GM12891 (cell line): ENCODE data around the gene CACNA2D2.
A peak's percentile ranks its signal among the peaks of the same experiment; 100 is the strongest.

Experiments
- DNase-seq: peaks from one replicate; pipeline ENCODE4 v3.0.0; 2011; ENCODE audit warnings: low spot score; ENCODE audit not compliant: insufficient read length
- FAIRE-seq: peaks from 2 replicates; lab custom pipeline; 2011; peaks lifted over from hg19 to GRCh38; lab: Jason Lieb, UNC
- PAX5 ChIP-seq: IDR thresholded peaks from 2 replicates; pipeline ENCODE4 v1.6.1; 2011; ENCODE audit warnings: low read length, moderate library complexity, mild to moderate bottlenecking; ENCODE audit not compliant: insufficient read depth, severe bottlenecking
- POLR2A ChIP-seq: IDR thresholded peaks from 2 replicates; pipeline ENCODE4 v1.6.1; 2011; ENCODE audit warnings: low read depth, low read length, control low read depth
- POLR2AphosphoS5 ChIP-seq: IDR thresholded peaks from 2 replicates; pipeline ENCODE4 v1.6.1; 2011; ENCODE audit warnings: low read depth, low read length, control low read depth
- POU2F2 ChIP-seq: IDR thresholded peaks from 2 replicates; pipeline ENCODE4 v1.6.1; 2011; ENCODE audit warnings: low read depth, mild to moderate bottlenecking, control low read depth, low read length, moderate library complexity
- SPI1 ChIP-seq: IDR thresholded peaks from 2 replicates; pipeline ENCODE4 v1.6.1; 2011; ENCODE audit warnings: low read depth, low read length, control low read depth
- TAF1 ChIP-seq: IDR thresholded peaks from 2 replicates; pipeline ENCODE4 v1.6.1; 2011; ENCODE audit warnings: low read depth, low read length, control low read depth

The CACNA2D2 gene

GRCh38 chr3:50336452-50337174 is 166.8 kb downstream of the CACNA2D2 start:
- FAIRE-seq, result peak; percentile 31
- DNase-seq, result no peak
- TF ChIP-seq POU2F2 (no peak), TAF1 (no peak), SPI1 (no peak), POLR2AphosphoS5 (no peak; the same call in 1 of the 2 replicates), POLR2A (no peak), PAX5 (no peak)

- DNase-seq (no peak), FAIRE-seq (no peak)
- TF ChIP-seq SPI1 (no peak), POLR2AphosphoS5 (no peak), POLR2A (no peak), TAF1 (no peak), PAX5 (no peak), POU2F2 (no peak)
Measured at GRCh38 chr3:50334339-50335075, 168.9 kb downstream of the CACNA2D2 start.

GRCh38 chr3:50333744-50334328 is 169.6 kb downstream of the CACNA2D2 start:
- FAIRE-seq (no peak), DNase-seq (no peak)
- TF ChIP-seq SPI1 (no peak), POLR2AphosphoS5 (no peak), PAX5 (no peak), POU2F2 (no peak), TAF1 (no peak), POLR2A (no peak)

- DNase-seq, result no peak
- no peak for TF ChIP-seq PAX5
- no peak for TF ChIP-seq POLR2A
- TF ChIP-seq SPI1, result no peak
- TF ChIP-seq TAF1, result no peak
- TF ChIP-seq POU2F2, result no peak
- TF ChIP-seq POLR2AphosphoS5, result no peak
- no peak for FAIRE-seq
Measured at GRCh38 chr3:50331364-50331907, 172.0 kb downstream of the CACNA2D2 start.

- no peak for TF ChIP-seq POLR2AphosphoS5
- TF ChIP-seq PAX5, result no peak
- TF ChIP-seq POU2F2, result no peak
- FAIRE-seq (no peak), DNase-seq (no peak)
Measured at GRCh38 chr3:50330330-50330729, 173.1 kb downstream of the CACNA2D2 start.

GRCh38 chr3:50327943-50328691 is 175.3 kb downstream of the CACNA2D2 start, which contains the start of gene TUSC2:
Gene TUSC2, minus strand, starts transcription at chr3:50328223. Its CDS starts 124 bp downstream, at chr3:50328099.
- DNase-seq (peak; percentile 96), FAIRE-seq (peak; percentile 99)
- TF ChIP-seq SPI1 (peak; percentile 75), POLR2A (peak; percentile 84), PAX5 (no peak), POLR2AphosphoS5 (peak; percentile 82), POU2F2 (peak; percentile 50), TAF1 (peak; percentile 83)

GRCh38 chr3:50327129-50327528 is 176.3 kb downstream of the CACNA2D2 start:
- FAIRE-seq (no peak), DNase-seq (no peak)
- TF ChIP-seq POU2F2 (no peak), SPI1 (no peak), POLR2AphosphoS5 (no peak), PAX5 (no peak), TAF1 (no peak), POLR2A (no peak)

GRCh38 chr3:50326182-50326541 is 177.3 kb downstream of the CACNA2D2 start:
- FAIRE-seq, result no peak
- TF ChIP-seq SPI1 (no peak), POU2F2 (no peak), POLR2AphosphoS5 (no peak), PAX5 (no peak), POLR2A (no peak), TAF1 (no peak)
- no peak for DNase-seq

- FAIRE-seq (no peak), DNase-seq (no peak)
- TF ChIP-seq TAF1 (no peak), SPI1 (no peak), POU2F2 (no peak), PAX5 (no peak), POLR2AphosphoS5 (no peak), POLR2A (no peak)
Measured at GRCh38 chr3:50325497-50326181, 177.8 kb downstream of the CACNA2D2 start.
